H1 (cell line): ENCODE results near the gene SLC48A1. TPM values are rescaled to one million over a fixed set of nuclear protein-coding genes. Genes with fewer than 3 reads are reported as not detected.

Source experiments
- CTCF ChIA-PET: fragments of 300-600 bp; sonication (Branson Sonifier 250); formaldehyde crosslinking; loops from one replicate; lab custom pipeline; 2021; ENCODE audit not compliant: partially characterized antibody; lab: Charles Lee
- POLR2A ChIA-PET: fragments of 300-600 bp; sonication (Branson Sonifier 250); formaldehyde crosslinking; loops from one replicate; lab custom pipeline; 2021; ENCODE audit warnings: inconsistent platforms; ENCODE audit not compliant: partially characterized antibody; lab: Charles Lee
- DNase-seq, 2 experiments: peaks; one replicate each; pipeline versions ENCODE4 v3.0.0 to v3.0.0-alpha.2; 2010 to 2022; ENCODE audit warnings: low spot score in 2 of 2, low read depth in 1 of 2, mixed read lengths in 1 of 2
- FAIRE-seq: peaks from 2 replicates; lab custom pipeline; 2011; peaks lifted over from hg19 to GRCh38; lab: Jason Lieb, UNC
- H2AFZ ChIP-seq: 2 replicates; pipeline ENCODE4 v1.8.1; 2012; ENCODE audit warnings: low read length, inconsistent platforms
- H2AK5ac ChIP-seq: 2 replicates; pipeline ENCODE4 v1.6.1; 2013; ENCODE audit warnings: low read depth, low read length
- H2BK120ac ChIP-seq: replicated peaks from 2 replicates; pipeline ENCODE3; 2013; ENCODE audit warnings: low read depth, low read length, inconsistent platforms
- H2BK12ac ChIP-seq: 2 replicates; pipeline ENCODE4 v1.6.1; 2013; ENCODE audit warnings: low read depth, low read length
- H2BK15ac ChIP-seq: 2 replicates; pipeline ENCODE4 v1.6.1; 2013; ENCODE audit warnings: low read length
- H2BK20ac ChIP-seq: 2 replicates; pipeline ENCODE4 v1.6.1; 2013; ENCODE audit warnings: low read length
- H2BK5ac ChIP-seq: 2 replicates; pipeline ENCODE4 v1.6.1; 2013; ENCODE audit warnings: low read depth, low read length
- H3K14ac ChIP-seq: 2 replicates; pipeline ENCODE4 v1.6.1; 2013; ENCODE audit warnings: inconsistent platforms; ENCODE audit not compliant: insufficient read length
- H3K18ac ChIP-seq: 2 replicates; pipeline ENCODE4 v1.6.1; 2013; ENCODE audit warnings: low read length; ENCODE audit errors: extremely low read depth
- H3K23ac ChIP-seq: 2 replicates; pipeline ENCODE4 v1.6.1; 2013; ENCODE audit warnings: inconsistent platforms; ENCODE audit not compliant: insufficient read length
- H3K23me2 ChIP-seq: 2 replicates; pipeline ENCODE4 v1.6.1; 2013; ENCODE audit warnings: low read depth, low read length
- H3K27ac ChIP-seq: 2 replicates; pipeline ENCODE4 v1.6.1; 2011; ENCODE audit warnings: low read depth, low read length, inconsistent platforms
- H3K27me3 ChIP-seq, 4 experiments: replicated peaks in 1 of 4; 1 replicate in 1 of 4; 2 replicates in 3 of 4; pipeline versions ENCODE4 v1.6.1 to v1.8.1; 2011 to 2013; ENCODE audit warnings: low read length in 3 of 4, mild to moderate bottlenecking in 3 of 4, inconsistent platforms in 2 of 4, mixed read lengths in 2 of 4, moderate library complexity in 1 of 4; ENCODE audit not compliant: control insufficient read depth in 3 of 4, insufficient read depth in 3 of 4; ENCODE audit errors: extremely low read depth in 1 of 4
- H3K36me3 ChIP-seq, 4 experiments: 2 replicates each; pipeline versions ENCODE4 v1.6.1 to v1.8.1; 2011 to 2013; ENCODE audit warnings: mild to moderate bottlenecking in 4 of 4, low read length in 3 of 4, moderate library complexity in 2 of 4, control low read depth in 1 of 4, inconsistent platforms in 1 of 4; ENCODE audit not compliant: insufficient read depth in 4 of 4, control insufficient read depth in 2 of 4
- H3K4ac ChIP-seq: replicated peaks from 2 replicates; pipeline ENCODE3; 2013; ENCODE audit warnings: low read length, low read depth, mixed read lengths, inconsistent platforms; ENCODE audit not compliant: insufficient read length
- H3K4me1 ChIP-seq, 4 experiments: replicated peaks in 1 of 4; 1 replicate in 1 of 4; 2 replicates in 3 of 4; pipeline versions ENCODE4 v1.6.1 to v1.8.1; 2011 to 2013; ENCODE audit warnings: low read length in 3 of 4, inconsistent platforms in 2 of 4, mixed read lengths in 1 of 4; ENCODE audit not compliant: insufficient read depth in 4 of 4, control insufficient read depth in 3 of 4
- H3K4me2 ChIP-seq, 2 experiments: 2 replicates each; pipeline versions ENCODE4 v1.6.1 to v1.8.1; 2011 to 2013; ENCODE audit warnings: low read depth in 2 of 2, low read length in 2 of 2, control low read depth in 1 of 2, inconsistent platforms in 1 of 2, mild to moderate bottlenecking in 1 of 2; ENCODE audit not compliant: insufficient read depth in 1 of 2
- H3K4me3 ChIP-seq, 4 experiments: fragments of 200-600, 300-600 bp in 1 of 4; sonication (generic), shearing (Covaris generic), sonication (Bioruptor Twin) in 1 of 4; 2 replicates each; pipeline versions ENCODE4 v1.5.1 to v1.8.1; 2011 to 2016; ENCODE audit warnings: low read length in 4 of 4, low read depth in 3 of 4, control low read depth in 2 of 4, inconsistent platforms in 2 of 4, mild to moderate bottlenecking in 2 of 4, mixed read lengths in 1 of 4, moderate library complexity in 1 of 4; ENCODE audit not compliant: insufficient read depth in 2 of 4; ENCODE audit errors: extremely low read depth in 1 of 4
- H3K56ac ChIP-seq: replicated peaks from 2 replicates; pipeline ENCODE3; 2013; ENCODE audit warnings: low read depth, mild to moderate bottlenecking, mixed read lengths, low read length, inconsistent platforms; ENCODE audit not compliant: insufficient read length
- H3K79me1 ChIP-seq: 2 replicates; pipeline ENCODE4 v1.6.1; 2013; ENCODE audit warnings: low read depth, low read length, control low read depth
- H3K79me2 ChIP-seq, 2 experiments: 2 replicates each; pipeline versions ENCODE4 v1.6.1 to v1.8.1; 2012 to 2013; ENCODE audit warnings: low read length in 2 of 2, mild to moderate bottlenecking in 2 of 2, inconsistent platforms in 1 of 2; ENCODE audit not compliant: insufficient read depth in 2 of 2, control insufficient read depth in 1 of 2
- H3K9ac ChIP-seq, 4 experiments: replicated peaks in 1 of 4; 1 replicate in 1 of 4; 2 replicates in 3 of 4; pipeline versions ENCODE4 v1.6.1 to v1.8.1; 2011 to 2013; ENCODE audit warnings: low read depth in 3 of 4, low read length in 3 of 4, control low read depth in 2 of 4, mild to moderate bottlenecking in 2 of 4, moderate library complexity in 2 of 4, inconsistent platforms in 1 of 4; ENCODE audit errors: extremely low read depth in 1 of 4
- H3K9me3 ChIP-seq, 2 experiments: 2 replicates each; pipeline versions ENCODE4 v1.6.1 to v1.8.1; 2012 to 2013; ENCODE audit warnings: mild to moderate bottlenecking in 2 of 2, moderate library complexity in 2 of 2, control low read depth in 1 of 2, inconsistent platforms in 1 of 2, low read depth in 1 of 2, low read length in 1 of 2, mixed read lengths in 1 of 2; ENCODE audit not compliant: insufficient read depth in 2 of 2
- H4K20me1 ChIP-seq, 2 experiments: replicated peaks in 1 of 2; 2 replicates each; pipeline versions ENCODE3 to v1.8.1; 2011 to 2013; ENCODE audit warnings: inconsistent platforms in 2 of 2, low read length in 2 of 2, mild to moderate bottlenecking in 1 of 2; ENCODE audit not compliant: insufficient read depth in 2 of 2, control insufficient read depth in 1 of 2
- H4K5ac ChIP-seq: 2 replicates; pipeline ENCODE4 v1.6.1; 2013; ENCODE audit warnings: low read length, low read depth, mixed read lengths, inconsistent platforms; ENCODE audit not compliant: insufficient read length
- H4K8ac ChIP-seq: 2 replicates; pipeline ENCODE4 v1.8.0; 2013; ENCODE audit warnings: mild to moderate bottlenecking, moderate library complexity, low read length, inconsistent platforms; ENCODE audit not compliant: insufficient read depth; ENCODE audit errors: extremely low read depth
- H4K91ac ChIP-seq: replicated peaks from 2 replicates; pipeline ENCODE3; 2013; ENCODE audit warnings: low read length, mixed read lengths, inconsistent platforms; ENCODE audit not compliant: insufficient read length
- CTCF ChIP-seq, 3 experiments: IDR thresholded peaks; 1 replicate in 2 of 3; 2 replicates in 1 of 3; pipeline versions ENCODE4 v1.5.1 to v1.6.1; 2011; ENCODE audit warnings: low read length in 3 of 3, mild to moderate bottlenecking in 3 of 3, inconsistent platforms in 2 of 3, low read depth in 1 of 3, moderate library complexity in 1 of 3; ENCODE audit not compliant: insufficient read depth in 1 of 3; ENCODE audit errors: control extremely low read depth in 1 of 3
- JUN ChIP-seq: IDR thresholded peaks from 2 replicates; pipeline ENCODE4 v1.6.1; 2011; ENCODE audit warnings: low read depth, mild to moderate bottlenecking, improper control_type of control experiment, low read length
- RAD21 ChIP-seq, 2 experiments: IDR thresholded peaks in 1 of 2; conservative IDR thresholded peaks in 1 of 2; 2 replicates each; pipeline ENCODE4 v1.6.1; 2011; ENCODE audit warnings: low read depth in 2 of 2, low read length in 2 of 2, improper control_type of control experiment in 1 of 2, inconsistent platforms in 1 of 2, mild to moderate bottlenecking in 1 of 2, moderate library complexity in 1 of 2
- WGBS, 2 experiments: shearing (Covaris generic) in 1 of 2; methylation state at CpG; one replicate each; pipeline versions ENCODE4 v1.1.6 to v1.1.7; 2013 to 2015; ENCODE audit warnings: low lambda C conversion rate in 2 of 2, mixed read lengths in 2 of 2, inconsistent platforms in 1 of 2, low coverage in 1 of 2, missing lambda C conversion rate in 1 of 2; ENCODE audit not compliant: insufficient replicate concordance in 2 of 2, insufficient coverage in 1 of 2, insufficient read length in 1 of 2; ENCODE audit errors: extremely low coverage in 1 of 2, missing lambda C conversion rate in 1 of 2; 5-methylcytosine and 5-hydroxymethylcytosine counted together
- polyA plus RNA-seq, 7 experiments: library from polyadenylated mRNA; depleted of rRNA in 3 of 7; stranded (reverse) in 5 of 7; unstranded in 2 of 7; fragments of >200 nt in 5 of 7; fragments of 200-250 nt in 2 of 7; gene quantifications; 1 replicate in 5 of 7; 2 replicates in 1 of 7; 4 replicates in 1 of 7; pipeline versions ENCODE4 v1.2.1 to v1.2.3, GENCODE V29; 2011 to 2013; ENCODE audit warnings: missing spikeins in 2 of 7, mixed read lengths in 2 of 7
- total RNA-seq: library from RNA; stranded (reverse); fragmentation: NEBNext Ultra II Directional; extraction: Animal tissue kit (Norgen Biotek cat#: 25700); gene quantifications from 2 replicates; pipeline ENCODE4 v1.2.1, GENCODE V29; 2021

Gene SLC48A1
- total and polyA plus RNA-seq, 2 of the 8 experiments (the other 6 are each of a cell fraction or from before 2014, with no cell fraction given) = 9.5 to 14.1 TPM

GRCh38 chr12:47802312-47802711, 29.3 kb downstream of the SLC48A1 start:
- peaks cover 0 to 12% (median 4%) of the 10 kb centered on the region in 4 experiments; a peak in 5 of 7 replicates for H3K4me1 ChIP-seq
- H3K36me3 ChIP-seq = peaks cover 0 to 2% (median 0%) of the 10 kb centered on the region in 4 experiments; a peak in 1 of 8 replicates
- H3K18ac ChIP-seq = no peak overlapping the region
- H2AFZ ChIP-seq = no peak overlapping the region
- peak; percentile 9 to 35; a peak in 2 of 4 replicates for TF ChIP-seq RAD21 (IDR thresholded peaks at IDR 0.05 in 1 of 2, conservative IDR thresholded peaks at IDR 0.05 in 1 of 2; ENCODE audit: low read depth in 2 of 2, low read length in 2 of 2)
- no peak for TF ChIP-seq JUN
- peak; percentile 48 to 69 (median 57) for TF ChIP-seq CTCF (IDR thresholded peaks at IDR 0.05; ENCODE audit: control extremely low read depth in 1 of 3, insufficient read depth in 1 of 3, low read depth in 1 of 3, low read length in 3 of 3)
- no peaks in the 10 kb centered on the region for H3K27me3 ChIP-seq
- no peaks in the 10 kb centered on the region for H3K9me3 ChIP-seq
- no peak overlapping the region for H2BK120ac ChIP-seq
- H3K9ac ChIP-seq = no peak overlapping the region
- CTCF ChIA-PET = interaction anchor here (0.6 to 58.8 kb wide), 20 partner anchors 8 to 375 kb away, joined by 3 to 2001 read pairs (median 4); partner anchors contain the start of genes ENDOU, HDAC7 and RAPGEF3
- H2AK5ac ChIP-seq = no peak overlapping the region
- 73% methylated on average over 5 of the region's 5 CpGs; no CpG with 5 or more reads in 1 of the 2 experiments for WGBS, 2 experiments
- no peak overlapping the region for H3K4me2 ChIP-seq
- peaks cover 0 to 67% of the 10 kb centered on the region in 2 experiments; a peak in 2 of 4 replicates for H3K79me2 ChIP-seq
- H4K8ac ChIP-seq = no peak overlapping the region
- no peak overlapping the region for H2BK5ac ChIP-seq
- POLR2A ChIA-PET = interaction anchor here (0.8 to 29.3 kb wide), 8 partner anchors 8 to 103 kb away, joined by 4 to 480 read pairs (median 4); partner anchors contain the start of gene VDR
- no peak overlapping the region for H3K27ac ChIP-seq
- H3K23me2 ChIP-seq = 0 out of 2 replicates have a peak, but pooled peaks cover 1% of the 10 kb centered on the region
- H3K4ac ChIP-seq = no peak overlapping the region
- no peak for FAIRE-seq
- no peak overlapping the region for H2BK20ac ChIP-seq
- H4K20me1 ChIP-seq = peaks cover 7 to 15% of the 10 kb centered on the region in 2 experiments
- H4K91ac ChIP-seq = no peak overlapping the region
- H2BK15ac ChIP-seq = no peak overlapping the region
- no peak overlapping the region for H3K56ac ChIP-seq
- peaks cover 3% of the 10 kb centered on the region; the same call in 1 of the 2 replicates for H3K79me1 ChIP-seq
- no peak for DNase-seq
- H3K14ac ChIP-seq = no peak overlapping the region
- no peak overlapping the region for H3K4me3 ChIP-seq
- H3K23ac ChIP-seq = no peak overlapping the region
- no peak overlapping the region for H2BK12ac ChIP-seq
- H4K5ac ChIP-seq = no peak overlapping the region
